Measurements from ENCODE around the gene CEP44. TPM values are rescaled to one million over a fixed set of nuclear protein-coding genes. Genes with fewer than 3 reads are reported as not detected.
"Not testable (repeated sequence)": the region's sequence is repeated elsewhere in the genome, so short reads cannot be mapped to it uniquely, and the experiment has no call there.

CEP44 gene
- total RNA-seq, 1 donor from 2014 or later: 17.0 TPM

DNA sequence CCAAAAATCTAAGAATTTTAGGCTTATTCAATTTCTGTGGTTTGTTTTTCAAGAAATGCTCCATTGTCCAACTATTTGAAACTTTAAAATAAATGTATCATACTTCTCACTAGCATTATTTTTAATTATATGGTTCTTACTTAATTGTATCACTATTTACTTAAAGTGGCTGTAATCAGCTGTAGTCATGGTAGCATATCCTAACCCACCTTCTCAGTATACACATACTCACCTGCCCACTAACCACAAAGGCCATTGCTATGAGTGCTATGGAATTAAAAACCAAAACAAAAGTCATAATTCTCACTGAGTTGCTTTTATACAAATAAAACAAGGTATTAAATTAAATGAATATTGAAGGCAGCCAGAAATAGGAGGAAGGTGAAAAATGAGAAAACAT is 5.2 kb upstream of the CEP44 start:
- DNase-seq (ENCODE audit: low spot score): no peak

DNA sequence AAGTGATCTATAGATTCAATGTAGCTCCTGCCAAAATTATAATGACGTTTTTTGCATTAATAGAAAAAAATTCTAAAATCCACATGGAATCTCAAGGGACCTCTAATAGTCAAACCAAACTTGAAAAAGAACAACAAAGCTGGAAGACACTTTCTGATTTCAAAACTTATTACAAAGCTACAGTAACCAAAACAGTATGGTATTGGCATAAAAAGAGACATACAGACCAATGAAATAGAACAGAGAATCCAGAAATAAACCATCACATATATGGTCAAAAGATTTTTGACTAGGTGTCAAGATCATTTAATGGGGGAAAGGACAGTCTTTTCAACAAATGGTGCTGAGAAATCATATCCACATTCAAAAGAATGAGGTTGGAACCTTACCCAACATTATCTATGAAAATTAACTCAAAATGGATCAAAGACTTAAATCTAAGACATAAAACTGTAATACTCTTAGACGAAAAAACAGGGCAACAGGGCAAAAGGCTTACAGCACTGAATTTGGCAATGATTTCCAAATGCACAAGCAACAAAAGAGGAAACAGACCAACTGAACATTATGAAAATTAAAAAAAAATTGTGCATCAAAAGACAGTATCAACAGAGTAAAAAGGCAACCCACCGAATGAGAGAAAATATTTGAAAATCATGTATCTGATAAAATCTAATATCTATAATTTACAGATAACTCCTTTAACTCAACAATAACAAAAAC is 4.1 kb upstream of the CEP44 start:
- no peak for DNase-seq (ENCODE audit: low spot score)

DNA sequence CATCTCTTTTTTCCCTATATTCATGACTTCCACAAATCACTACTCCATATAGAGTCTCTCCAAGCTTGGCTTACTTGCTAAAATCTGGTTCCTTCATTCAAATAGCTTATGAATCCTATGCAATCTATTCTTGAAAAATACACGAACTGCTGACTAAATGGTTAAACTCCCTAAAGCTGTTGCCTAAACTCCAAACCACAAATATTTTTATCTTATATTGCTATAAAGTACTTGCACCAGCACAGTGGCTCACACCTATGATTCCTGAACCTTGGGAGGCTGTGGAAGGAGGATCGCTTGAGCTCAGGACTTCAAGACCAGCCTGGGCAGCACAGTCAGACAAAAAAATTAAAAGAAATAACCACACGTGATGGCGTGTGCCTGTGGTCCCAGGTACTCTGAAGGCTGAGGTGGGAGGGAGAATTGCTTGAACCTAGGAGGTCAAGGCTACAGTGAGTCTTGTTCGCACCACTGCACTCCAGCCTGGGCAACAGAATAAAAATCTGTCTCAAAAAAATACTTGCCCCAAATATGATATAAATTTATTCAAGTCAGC is 2.5 kb upstream of the CEP44 start:
- DNase-seq (ENCODE audit: low spot score): no peak

DNA sequence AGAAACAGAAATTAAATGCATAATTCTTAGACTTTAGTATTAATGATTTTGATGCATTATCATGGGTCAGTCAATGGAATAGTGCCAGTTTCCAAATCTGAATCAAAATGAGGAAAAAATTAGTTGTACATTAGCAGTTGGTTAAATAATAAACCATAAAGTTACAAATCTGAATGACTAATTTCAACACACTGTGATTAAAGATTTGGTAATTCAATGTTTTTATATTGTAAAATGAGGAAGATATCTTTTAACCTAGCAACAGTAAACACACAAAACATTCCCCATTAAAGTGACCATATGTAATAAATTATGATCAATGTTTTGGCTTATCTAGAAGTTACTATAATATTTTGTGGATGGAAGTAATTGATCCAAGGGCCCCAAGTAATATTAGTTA is 1.8 kb upstream of the CEP44 start:
- no peak for DNase-seq (ENCODE audit: low spot score)

DNA sequence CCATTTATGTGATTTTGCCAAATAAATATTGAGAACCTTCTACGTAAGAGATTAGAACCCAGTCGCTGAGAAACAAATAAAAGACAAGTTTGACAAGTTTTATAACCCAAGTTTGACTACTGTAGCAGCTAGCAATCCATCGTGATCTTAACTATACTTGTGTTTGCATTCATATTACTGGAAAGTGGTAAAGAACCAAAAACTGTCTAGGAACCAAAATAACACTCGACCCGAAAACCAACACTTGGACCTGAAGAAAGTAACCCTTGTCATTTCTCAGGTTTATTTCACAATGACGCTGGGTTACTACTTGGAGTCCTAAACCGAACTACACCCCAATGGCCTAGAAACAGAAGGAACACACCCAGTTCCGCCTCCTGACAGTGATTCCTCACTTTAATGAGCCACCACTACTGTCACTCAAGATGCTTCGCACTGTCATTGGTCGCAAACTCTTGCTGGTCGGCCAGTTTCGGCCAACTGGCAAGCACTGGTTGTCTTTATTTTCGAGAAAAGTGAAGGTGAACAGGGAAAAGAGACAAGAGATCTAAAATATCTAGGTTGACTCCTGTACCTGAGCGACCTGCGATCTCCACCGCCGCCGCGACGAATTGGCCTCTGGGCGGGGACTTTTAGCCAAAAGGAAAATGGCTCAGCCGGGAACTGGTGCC is 740 bp upstream of the CEP44 start:
- peak; percentile 85 for DNase-seq (ENCODE audit: low spot score)

DNA sequence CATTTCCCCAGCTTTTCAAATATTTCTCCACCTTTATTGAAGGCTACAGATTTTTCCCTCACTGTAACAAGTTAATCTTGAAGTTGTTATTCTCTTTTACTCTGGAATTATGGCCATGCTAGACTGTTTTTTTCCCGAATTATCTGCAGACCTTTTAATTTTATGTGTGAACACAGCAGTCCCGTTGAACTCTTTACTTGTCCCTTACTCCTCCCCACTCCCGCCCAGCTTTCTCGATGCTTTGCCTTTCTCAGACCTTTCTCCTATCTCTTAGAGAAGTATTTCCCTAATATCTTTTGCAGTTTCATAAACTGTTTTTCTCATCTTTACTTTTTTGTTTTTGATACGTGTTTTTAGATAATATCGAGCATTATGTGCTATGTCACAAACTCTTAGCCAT is 776 bp downstream of the CEP44 start:
- no peak for DNase-seq (ENCODE audit: low spot score)

DNA sequence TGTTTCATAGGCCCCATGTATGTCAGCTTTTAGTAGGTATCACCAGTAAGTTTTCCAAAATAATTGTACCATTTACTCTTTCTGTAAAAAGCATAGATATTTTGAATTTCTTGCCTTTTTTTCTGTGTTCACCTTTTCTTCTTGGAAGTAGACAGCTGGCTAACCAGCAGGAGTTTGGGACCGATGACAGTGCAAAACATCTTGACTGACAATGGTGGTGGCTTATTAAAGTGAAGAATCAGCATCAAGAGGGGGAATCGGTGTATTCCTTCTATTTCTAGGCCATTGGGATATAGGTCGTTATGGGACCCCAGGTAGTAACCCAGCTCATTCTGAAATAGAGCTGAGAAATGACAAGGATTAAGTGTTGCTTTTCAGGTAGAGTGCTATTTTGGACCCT is 3.2 kb downstream of the CEP44 start:
- no peak for DNase-seq (ENCODE audit: low spot score)

DNA sequence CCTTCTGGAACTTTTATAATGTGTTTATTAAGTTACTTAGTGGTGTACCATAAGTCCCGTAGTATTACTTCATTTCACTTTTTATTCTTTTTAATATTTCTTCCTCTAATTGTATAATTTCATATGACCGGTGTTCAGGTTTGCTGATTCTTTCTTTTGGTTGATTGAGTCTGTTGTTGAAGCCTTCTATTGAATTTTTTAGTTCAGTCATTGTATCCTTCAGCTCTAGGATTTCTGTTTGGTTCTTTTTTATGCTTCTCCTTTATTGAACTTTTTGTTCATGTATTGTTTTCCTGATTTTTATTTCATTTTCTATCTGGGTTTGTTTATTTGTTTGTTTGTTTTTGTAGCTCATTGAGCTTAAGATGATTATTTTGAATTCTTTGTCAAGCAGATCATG is 8.8 kb downstream of the CEP44 start:
- DNase-seq (ENCODE audit: low spot score): no peak

DNA sequence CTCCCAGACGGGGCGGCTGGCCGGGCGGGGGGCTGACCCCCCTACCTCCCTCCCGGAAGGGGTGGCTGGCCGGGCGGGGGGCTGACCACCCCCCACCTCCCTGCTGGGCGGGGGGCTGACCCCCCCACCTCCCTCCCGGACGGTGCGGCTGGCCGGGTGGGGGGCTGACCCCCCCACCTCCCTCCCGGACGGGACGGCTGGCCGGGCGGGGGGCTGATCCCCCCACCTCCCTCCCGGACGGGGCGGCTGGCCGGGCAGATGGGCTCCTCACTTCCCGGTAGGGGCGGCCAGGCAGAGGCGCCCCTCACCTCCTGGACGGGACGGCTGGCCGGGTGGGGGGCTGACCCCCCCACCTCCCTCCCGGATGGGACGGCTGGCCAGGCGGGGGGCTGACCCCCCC is 10.9 kb downstream of the CEP44 start:
- DNase-seq (ENCODE audit: low spot score): not testable (repeated sequence)

DNA sequence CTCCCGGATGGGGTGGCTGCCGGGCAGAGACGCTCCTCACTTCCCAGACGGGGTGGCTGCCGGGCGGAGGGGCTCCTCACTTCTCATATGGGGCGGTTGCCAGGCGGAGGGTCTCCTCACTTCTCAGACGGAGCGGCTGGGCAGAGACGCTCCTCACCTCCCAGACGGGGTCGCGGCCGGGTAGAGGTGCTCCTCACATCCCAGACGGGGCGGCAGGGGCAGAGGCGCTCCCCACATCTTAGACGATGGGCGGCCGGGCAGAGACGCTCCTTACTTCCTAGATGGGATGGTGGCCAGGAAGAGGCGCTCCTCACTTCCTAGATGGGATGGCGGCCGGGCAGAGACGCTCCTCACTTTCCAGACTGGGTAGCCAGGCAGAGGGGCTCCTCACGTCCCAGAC is 11.4 kb downstream of the CEP44 start:
- DNase-seq (ENCODE audit: low spot score): not testable (repeated sequence)

DNA sequence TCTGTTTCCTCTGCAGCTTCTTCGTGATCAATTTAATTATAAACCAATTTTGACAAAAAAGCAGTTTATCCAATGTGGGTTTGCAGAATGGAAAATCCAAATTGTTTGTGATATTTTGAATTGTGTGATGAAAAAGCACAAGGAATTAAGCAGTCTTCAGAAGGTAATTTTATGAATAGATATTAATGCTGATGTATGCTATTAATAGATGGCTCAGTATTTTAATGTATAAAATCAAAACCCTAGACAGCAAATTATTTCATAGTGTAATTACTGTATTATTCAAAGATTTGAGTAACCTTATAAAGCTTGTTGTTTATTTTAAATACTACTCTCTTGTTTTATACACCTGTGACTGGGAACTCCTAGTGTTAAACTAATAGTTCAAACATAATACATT is 20.0 kb downstream of the CEP44 start:
- no peak for DNase-seq (ENCODE audit: low spot score)

DNA sequence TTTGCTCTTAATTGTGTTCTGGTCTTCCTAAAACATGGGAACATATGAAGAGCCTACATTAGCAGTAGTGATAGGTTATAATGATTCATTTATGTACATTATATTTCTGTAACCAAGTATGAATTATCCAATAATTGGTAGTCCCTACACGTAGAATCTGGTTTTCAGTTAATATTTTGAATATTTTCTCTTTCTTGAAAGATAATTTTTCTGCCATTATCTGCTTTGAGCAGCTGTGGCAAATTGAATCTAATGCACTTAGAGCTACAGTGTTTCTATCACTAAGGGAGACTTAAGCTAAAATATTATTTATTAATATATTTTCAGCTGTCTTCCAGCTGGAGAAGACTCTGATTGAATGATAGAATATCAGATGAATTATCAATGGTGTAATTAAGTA is 21.0 kb downstream of the CEP44 start:
- no peak for DNase-seq (ENCODE audit: low spot score)

DNA sequence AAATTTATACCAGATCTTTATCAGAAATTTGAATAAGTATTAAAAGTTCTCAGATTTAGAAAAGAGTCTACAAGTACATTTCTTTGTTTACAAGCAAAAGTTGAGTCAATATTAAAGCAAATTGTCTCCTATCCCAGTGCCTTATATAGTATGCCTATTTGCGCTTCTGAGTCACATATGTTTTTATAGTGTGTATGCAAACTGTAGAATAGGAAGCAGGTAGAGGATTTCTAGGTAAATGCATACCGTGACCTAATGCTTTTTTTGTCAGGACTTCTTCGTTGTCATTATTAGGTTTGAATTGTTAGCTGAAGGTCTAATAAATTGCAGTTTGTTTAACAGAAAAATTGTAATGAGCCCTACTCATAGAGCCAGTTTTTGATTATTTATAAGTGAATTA is 22.2 kb downstream of the CEP44 start:
- no peak for DNase-seq (ENCODE audit: low spot score)

DNA sequence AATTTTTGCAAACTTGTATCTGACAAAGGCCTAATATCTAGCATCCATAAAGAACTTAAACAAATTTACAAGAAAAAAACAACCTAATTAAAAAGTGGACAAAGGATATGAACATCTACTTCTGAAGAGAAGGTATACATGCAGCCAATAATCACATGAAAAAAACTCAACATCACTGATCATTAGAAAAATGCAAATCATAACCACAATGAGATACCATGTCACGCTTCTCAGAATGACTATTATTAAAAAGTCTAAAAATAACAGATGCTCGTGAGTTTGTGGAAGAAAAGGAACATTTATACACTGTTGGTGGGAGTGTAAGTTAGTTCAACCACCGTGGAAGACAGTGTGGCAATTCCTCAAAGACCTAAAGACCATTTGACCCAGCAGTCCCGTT is 24.0 kb downstream of the CEP44 start:
- DNase-seq (ENCODE audit: low spot score): no peak

DNA sequence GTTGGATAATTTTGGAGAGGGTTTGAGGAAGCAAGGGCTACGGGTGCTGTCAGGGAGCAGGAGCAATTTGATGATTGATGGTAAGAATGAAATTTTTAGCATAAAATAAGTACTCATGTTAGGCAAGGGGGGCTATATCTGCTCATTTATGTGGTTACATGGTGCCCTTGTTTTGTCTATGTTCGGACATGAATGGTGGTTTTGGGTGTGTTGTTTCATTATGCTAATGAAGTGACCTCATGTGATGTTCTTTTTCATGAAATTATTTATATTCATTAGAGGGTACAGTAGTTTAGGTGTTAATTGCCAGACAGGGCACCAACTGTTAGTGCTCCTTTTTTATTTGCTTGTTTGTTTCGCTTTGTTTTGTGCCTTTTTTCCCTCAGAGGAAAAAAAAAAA is 29.3 kb downstream of the CEP44 start:
- no peak for DNase-seq (ENCODE audit: low spot score)

DNA sequence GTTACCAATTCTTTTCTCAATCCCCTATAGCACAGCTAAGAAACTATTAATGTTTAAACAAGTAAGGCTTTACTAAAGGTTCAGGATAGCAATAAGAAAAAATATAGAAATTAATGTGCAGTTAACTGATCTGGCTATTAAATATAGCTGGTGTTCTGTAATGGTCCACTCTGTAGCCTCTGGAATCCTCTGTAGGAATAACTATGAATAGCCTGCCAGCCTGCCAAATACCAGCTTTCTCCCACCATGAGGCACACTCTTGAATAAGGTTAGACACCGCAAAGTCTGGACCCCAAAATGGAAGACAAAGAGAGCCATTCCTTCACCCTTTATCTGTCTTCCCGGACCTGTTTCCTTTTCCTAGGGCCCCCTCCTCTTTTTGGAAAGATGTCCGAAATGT is 30.6 kb downstream of the CEP44 start:
- no peak for DNase-seq (ENCODE audit: low spot score)

DNA sequence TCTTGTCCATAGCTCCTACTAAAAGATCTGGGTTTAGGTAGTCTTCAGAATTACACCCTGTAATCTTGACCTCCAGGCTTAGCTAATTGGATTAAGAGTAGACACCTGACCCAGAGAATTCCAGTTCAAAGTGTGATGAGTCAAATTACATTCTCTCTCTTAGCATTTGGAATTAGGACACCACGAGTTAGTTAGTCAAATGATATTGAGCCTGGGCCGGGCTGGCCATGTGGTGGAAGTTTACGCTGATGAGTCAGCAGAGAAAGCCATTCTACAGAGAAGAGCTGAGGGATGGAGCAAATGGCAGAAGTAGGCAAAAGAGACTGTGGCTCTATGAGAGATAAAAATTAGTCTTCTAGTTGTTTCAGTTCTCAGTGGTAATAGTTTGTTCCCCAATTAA is 31.1 kb downstream of the CEP44 start:
- DNase-seq (ENCODE audit: low spot score): no peak

DNA sequence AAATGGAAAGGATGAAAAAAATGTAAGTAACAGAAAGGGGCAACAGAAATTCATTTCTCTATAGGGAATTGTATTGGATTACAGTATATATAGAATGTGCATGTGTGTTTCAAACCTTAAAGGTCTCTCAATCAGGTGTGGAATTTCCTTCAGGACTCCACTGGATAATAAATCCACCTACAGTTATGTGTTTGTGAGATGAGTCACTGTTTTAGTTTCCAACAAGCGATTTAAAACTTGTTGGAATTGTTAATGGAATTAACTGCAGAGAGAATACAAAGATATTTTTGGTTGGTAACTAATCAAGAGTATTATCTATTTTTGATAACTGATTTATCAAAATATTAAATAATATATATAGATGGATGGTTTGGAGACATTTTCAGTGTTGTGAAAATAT is 32.8 kb downstream of the CEP44 start:
- DNase-seq (ENCODE audit: low spot score): no peak

DNA sequence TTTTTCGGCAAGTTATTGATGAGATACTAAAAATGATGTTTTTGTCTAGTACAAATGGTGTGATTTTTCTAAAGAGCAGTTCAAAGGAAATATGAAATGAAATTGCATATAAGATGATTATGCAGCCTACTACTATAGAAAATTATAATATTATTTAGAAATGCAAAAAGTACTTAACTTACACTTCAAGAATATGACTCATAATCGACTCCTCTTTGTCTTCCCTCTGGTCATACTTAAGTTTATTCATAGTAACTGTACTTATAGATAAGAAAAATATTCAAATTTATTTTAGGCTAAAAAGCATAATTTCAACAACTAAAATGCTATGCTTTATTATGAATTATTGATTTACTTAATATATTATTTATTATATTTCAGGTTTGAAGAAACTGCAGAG is 33.2 kb downstream of the CEP44 start:
- no peak for DNase-seq (ENCODE audit: low spot score)

DNA sequence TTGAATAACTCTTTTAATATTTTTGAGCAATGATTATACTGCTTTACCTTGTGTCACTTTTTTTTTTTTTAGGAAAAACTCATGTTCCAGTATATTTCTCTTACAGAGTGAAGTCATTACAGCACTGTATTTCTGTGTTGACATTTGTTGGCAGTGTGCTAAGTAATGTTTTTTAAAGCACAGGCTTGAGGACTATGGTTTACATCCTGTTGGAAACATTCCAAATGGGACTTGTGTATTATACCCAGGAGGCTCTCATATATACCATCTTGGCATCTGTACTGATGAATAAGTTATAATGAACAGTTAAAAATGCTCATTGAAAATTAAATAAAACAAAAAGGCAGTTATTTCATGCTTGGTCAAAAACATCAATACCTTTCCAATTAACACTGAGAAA is 33.8 kb downstream of the CEP44 start:
- DNase-seq (ENCODE audit: low spot score): no peak

DNA sequence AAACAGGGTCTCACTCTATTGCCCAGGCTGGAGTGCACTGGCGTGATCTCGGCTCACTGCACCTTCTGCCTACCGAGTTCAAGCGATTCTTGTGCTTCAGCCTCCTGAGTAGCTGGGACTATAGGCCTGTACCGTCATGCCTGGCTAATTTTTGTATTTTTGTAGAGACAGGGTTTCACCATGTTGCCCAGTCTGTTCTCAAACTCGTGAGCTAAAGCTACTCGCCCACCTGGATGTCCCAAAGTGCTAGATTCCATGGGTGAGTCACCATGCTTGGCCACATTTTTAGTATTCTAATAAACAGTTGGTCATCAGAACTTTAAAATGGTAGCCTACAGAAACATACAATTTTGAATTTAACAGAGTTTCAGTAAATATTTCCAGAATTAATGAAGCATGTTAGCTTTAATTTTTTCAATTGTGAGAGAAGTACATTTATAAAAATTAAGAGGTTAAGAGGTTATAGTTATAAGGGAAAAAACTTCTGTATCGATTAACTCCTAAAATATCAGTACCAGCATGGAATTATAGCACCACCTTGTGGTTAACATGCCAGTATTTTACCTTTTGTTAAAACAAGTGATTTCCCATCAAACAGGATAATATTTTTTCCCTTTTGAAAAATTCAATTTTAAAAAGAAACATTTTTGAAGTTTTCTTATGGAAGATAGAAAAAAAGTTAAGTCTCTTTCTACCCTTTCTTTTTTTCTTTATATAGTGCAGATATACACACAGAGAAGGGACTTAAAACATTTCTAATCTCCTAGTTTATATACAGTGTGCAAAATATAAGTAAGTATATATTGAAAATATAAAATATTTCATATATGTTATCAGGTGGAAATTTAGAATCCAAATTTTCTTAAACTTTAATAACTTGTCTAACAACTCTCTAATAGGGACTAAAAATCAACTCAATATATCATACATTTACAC is 35.4 kb downstream of the CEP44 start:
- no peak for DNase-seq (ENCODE audit: low spot score)

DNA sequence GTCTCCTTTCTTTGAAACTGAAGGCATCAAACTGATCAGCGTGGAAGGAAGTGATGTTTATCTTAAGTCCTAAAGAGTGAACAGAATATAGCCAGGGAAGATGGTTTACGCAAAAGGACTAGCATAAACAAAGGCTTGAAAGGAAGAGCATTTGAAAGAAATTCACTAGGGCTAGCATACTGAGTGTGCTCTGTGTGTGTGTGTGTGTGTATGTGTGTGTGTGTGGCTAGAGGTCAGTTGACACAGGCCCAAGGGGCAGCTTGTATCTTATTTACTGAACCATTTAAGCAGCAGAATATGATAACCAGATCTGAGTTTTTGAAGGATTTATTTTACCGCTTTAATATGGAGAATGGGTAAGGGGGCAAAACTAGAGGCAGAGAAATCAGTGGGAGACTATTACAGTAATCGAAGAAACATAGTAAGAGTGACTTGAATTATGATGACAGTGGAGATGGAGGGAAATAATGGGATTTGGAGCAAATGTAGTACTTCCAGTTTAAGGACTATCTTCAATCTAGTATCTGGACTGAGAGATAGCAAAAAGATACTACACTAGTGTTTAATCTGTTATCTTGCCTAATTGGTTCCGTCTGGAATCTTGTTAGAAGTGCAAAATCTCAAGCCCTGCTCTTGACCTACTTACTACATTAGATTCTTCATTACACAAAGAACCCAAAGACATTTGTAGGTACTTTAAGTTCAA is 36.9 kb downstream of the CEP44 start:
- no peak for DNase-seq (ENCODE audit: low spot score)
